WI38 (cell line): ENCODE measurements around the gene OSM.
A peak's percentile ranks its signal among the peaks of the same experiment; 100 is the strongest.

Experiments used
- H3K4me3 ChIP-seq: 2 replicates; pipeline ENCODE4 v1.5.1; 2011; ENCODE audit warnings: low read depth, mild to moderate bottlenecking, control low read depth, low read length
- TF ChIP-seq, protein P1 (sequence below): IDR thresholded peaks from 2 replicates; pipeline ENCODE4 v1.5.1; 2012; ENCODE audit warnings: low read depth, mild to moderate bottlenecking, control low read depth, low read length

Gene OSM

DNA sequence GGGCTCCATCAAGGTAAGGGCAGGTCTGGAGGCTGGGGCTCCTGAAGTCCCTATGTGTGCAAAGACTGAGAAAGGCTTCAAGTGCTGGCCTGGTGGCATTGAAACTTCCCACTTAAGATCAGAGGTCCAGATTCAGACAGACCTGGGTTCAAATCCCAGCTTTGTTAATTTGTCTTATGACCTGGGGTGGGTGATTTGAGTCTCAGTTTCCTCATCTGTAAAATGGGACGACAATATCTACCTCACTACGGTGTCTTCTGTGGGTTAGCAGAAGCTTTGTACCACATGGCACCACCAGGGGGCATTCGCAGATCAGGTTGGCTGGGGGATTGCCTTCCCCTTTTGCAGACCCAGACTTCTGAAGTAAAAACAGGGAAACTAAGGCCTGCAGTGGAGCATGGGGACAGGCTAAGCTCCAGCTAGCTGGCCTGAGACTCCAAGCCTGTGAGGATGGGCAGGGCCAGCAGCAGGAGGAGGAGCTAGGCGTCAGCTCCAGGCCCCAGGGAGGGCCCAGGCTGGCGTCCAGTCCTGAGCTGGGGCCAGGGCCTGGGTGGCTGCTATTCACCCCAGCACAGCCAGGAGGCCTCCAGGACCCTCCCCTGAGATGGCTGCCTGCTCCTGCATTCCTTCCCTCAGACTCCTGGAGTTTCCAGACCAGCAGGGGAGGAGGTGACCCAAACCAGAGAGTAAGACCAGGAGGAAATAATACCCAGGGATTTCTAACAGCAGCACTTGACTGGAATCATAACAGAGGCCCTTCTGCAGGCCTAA is 21.2 kb upstream of the OSM start:
- TF ChIP-seq, protein P1, sequence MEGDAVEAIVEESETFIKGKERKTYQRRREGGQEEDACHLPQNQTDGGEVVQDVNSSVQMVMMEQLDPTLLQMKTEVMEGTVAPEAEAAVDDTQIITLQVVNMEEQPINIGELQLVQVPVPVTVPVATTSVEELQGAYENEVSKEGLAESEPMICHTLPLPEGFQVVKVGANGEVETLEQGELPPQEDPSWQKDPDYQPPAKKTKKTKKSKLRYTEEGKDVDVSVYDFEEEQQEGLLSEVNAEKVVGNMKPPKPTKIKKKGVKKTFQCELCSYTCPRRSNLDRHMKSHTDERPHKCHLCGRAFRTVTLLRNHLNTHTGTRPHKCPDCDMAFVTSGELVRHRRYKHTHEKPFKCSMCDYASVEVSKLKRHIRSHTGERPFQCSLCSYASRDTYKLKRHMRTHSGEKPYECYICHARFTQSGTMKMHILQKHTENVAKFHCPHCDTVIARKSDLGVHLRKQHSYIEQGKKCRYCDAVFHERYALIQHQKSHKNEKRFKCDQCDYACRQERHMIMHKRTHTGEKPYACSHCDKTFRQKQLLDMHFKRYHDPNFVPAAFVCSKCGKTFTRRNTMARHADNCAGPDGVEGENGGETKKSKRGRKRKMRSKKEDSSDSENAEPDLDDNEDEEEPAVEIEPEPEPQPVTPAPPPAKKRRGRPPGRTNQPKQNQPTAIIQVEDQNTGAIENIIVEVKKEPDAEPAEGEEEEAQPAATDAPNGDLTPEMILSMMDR: peak; percentile 68
- H3K4me3 ChIP-seq: peak overlapping the region; percentile 71

DNA sequence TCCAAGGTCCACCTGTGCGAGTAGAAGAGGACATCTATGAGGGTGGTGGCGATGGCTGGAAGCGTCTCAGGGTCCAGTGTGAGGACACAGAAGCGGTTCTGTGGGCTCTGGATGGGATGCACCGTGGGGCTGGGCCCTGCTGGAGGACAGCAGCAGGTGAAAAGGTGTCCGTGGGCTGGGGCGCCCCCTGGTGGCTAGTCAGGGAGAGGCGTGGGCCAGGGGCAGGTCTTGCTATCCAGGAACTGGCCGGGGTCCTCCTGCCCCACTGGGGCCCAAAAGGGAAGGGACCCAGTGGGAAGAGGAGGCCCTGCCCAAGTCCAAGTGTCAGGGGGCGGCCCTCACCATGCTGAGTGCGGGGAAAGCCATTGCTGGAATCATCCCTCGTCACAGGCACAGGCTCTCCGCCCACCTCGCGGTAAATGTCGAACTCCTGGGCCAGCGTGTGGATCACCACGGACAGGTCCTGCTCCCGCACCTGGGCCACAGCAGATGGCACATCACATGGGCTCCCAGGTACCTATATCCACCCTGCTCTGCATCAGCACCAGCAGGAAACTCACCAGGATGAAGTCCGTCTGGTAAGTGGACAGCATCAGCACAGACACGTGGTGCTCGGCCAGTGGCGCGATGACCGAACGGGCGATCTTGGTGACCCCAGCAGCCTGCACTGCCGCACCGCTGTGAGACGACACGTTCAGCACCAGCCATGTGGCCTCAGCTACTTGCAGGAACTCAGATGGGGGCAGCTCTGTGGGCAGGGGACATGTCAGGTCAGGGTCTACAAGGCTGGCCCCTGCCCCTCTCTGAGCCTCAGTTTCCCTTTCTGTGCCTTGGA is 20.4 kb upstream of the OSM start:
- TF ChIP-seq, protein P1: peak; percentile 80
- no peak overlapping the region for H3K4me3 ChIP-seq

DNA sequence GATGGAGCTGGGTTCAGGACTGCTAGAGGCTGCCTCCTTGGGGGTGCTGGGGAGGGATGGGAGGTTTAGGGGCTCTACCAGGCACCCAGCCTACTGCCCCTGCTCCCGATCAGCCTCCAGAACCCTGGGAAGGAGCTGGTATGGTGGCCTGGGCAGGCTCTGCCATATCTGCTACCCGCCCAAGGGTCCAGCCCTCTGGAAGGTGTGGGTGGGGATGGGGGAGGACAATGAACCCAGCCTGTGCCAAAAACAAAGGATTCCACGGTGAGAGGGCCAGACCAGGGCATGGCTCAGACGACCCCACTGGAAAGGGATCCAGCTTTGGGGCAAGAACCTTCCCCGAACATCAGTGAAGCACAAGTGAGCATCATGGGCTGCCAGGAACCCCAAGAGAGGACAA is 19.7 kb upstream of the OSM start:
- H3K4me3 ChIP-seq: no peak overlapping the region
- TF ChIP-seq, protein P1: no peak

DNA sequence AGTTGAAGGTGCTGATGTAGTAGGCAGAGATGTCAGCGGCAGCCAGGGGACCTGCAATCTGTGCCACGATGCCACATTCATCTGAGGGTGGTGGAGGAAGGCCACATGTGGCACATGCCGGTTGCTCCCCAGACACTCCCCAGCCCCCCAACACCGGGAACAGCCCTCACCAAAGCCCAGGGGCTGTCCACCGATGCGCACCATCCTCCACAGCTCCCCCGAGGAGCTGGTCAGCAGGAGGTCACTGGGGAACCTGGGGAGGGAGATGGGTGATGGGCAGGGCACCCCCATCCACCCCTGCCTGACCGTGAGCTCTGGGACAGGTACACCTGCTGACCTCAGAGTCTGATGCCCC is 19.2 kb upstream of the OSM start:
- TF ChIP-seq, protein P1: no peak
- H3K4me3 ChIP-seq: no peak overlapping the region

DNA sequence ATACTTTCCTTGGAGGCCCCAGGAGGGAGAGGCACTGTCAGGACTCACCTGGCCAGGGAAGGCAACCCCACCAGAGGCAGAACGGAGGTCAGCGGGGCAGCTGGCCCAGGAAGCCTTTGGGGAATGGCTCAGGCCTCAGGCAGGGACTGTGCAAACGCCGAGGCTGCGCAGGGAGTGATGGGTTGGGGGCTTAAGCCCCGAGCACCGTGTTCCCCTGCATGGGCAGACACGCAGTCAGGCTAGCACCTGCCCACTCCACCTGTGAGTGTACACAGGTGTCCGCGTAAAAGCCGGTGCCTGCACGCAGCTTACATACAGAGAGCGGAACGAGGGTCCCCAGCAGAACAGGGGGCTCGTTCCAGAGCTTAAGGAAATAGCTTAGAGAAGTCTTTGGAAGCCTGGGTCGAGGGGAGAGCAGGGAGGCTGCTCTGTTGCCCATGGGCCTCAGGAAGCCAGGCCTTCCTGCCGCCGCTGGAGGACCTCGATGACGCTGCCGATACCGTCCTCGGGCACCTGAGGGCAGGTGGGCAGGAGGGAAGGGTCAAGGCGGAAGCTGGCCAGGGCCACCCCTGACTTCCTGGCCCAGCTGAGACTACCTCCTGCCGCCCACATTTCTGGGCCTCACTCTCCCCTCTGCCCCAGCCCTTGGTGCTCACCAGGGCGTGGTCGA is 18.7 kb upstream of the OSM start:
- no peak overlapping the region for H3K4me3 ChIP-seq
- TF ChIP-seq, protein P1: no peak

DNA sequence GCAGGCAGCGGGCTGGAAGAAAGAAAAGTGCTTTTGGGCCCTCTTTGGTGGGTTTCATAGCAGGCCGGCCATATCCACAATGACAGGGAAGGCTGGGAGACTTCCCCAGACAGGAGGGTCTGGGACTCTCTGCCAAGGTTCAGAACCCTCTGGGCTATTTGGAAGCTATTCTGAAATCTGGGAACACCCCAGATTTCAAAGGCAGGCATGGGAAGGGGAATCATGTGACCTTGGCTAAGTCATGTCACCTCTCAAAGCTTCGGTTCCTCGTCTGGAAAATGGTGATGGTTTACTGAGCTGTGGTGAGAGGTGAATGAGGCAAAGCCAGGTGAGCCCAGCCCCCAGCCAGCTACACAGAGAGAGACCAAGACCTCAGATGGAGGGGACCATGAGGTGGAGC is 18.0 kb upstream of the OSM start:
- TF ChIP-seq, protein P1: no peak
- H3K4me3 ChIP-seq: no peak overlapping the region

DNA sequence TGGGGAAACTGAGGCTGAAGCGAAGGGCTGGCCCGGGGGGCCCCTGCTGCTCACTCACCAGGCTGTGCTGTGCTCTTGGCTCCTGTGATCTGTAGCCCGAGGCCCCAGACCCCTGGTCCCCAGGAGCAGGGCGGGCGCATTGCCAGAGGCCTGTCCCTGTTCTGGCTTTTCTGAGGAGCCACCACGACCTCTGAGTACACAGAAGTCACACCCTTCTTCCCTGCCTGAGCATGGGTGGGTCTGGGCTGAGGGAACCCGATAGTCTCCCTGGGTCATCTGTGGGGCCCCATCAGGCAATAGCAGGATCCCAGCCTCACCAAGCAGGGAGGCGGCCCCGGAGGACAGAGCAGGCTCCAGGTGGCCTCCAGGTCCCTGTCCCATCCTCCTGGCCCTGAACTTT is 17.5 kb upstream of the OSM start:
- H3K4me3 ChIP-seq: no peak overlapping the region
- TF ChIP-seq, protein P1: no peak
